Liver (tissue), 9 donors: ENCODE results near the gene CHODL. TPM values are rescaled to one million over a fixed set of nuclear protein-coding genes. Genes with fewer than 3 reads are reported as not detected.

Source experiments
- DNase-seq: peaks from one replicate; pipeline ENCODE4 v3.0.0-alpha.2; 2017; ENCODE audit warnings: low spot score
- H3K27ac ChIP-seq, 2 donors: one replicate each; pipeline ENCODE4 v1.7.0; 2013; ENCODE audit warnings: inconsistent platforms in 2 of 2, low read length in 2 of 2, control low read depth in 1 of 2, low read depth in 1 of 2, mild to moderate bottlenecking in 1 of 2
- H3K27me3 ChIP-seq, 4 donors: one replicate each; pipeline versions ENCODE4 v1.6.1 to v1.7.0; 2013; ENCODE audit warnings: low read length in 3 of 4, inconsistent platforms in 1 of 4, mild to moderate bottlenecking in 1 of 4, moderate library complexity in 1 of 4; ENCODE audit not compliant: control insufficient read depth in 4 of 4, insufficient read depth in 4 of 4
- H3K36me3 ChIP-seq, 4 donors: one replicate each; pipeline versions ENCODE4 v1.6.1 to v1.7.0; 2013; ENCODE audit warnings: low read length in 3 of 4, mild to moderate bottlenecking in 3 of 4, low read depth in 1 of 4, moderate library complexity in 1 of 4; ENCODE audit not compliant: control insufficient read depth in 4 of 4, insufficient read depth in 3 of 4
- H3K4me1 ChIP-seq, 4 donors: one replicate each; pipeline versions ENCODE4 v1.6.1 to v1.7.0; 2013; ENCODE audit warnings: low read length in 3 of 4, mild to moderate bottlenecking in 3 of 4, moderate library complexity in 1 of 4; ENCODE audit not compliant: control insufficient read depth in 4 of 4, insufficient read depth in 4 of 4
- H3K4me3 ChIP-seq, 3 donors: one replicate each; pipeline versions ENCODE4 v1.6.1 to v1.7.0; 2013; ENCODE audit warnings: low read length in 3 of 3, control low read depth in 1 of 3, low read depth in 1 of 3, mild to moderate bottlenecking in 1 of 3
- H3K9ac ChIP-seq, 2 donors: one replicate each; pipeline ENCODE4 v1.7.0; 2013; ENCODE audit warnings: low read length in 2 of 2, mild to moderate bottlenecking in 2 of 2, moderate library complexity in 2 of 2, control low read depth in 1 of 2, low read depth in 1 of 2
- H3K9me3 ChIP-seq, 4 donors: one replicate each; pipeline versions ENCODE4 v1.6.1 to v1.7.0; 2013; ENCODE audit warnings: low read length in 3 of 4; ENCODE audit not compliant: control insufficient read depth in 4 of 4
- ATF3 ChIP-seq: IDR thresholded peaks from 2 replicates; pipeline ENCODE4 v1.6.1; 2016; ENCODE audit warnings: antibody characterized with exemption
- CTCF ChIP-seq: fragments of 150-350 bp; IDR thresholded peaks from 2 replicates; pipeline ENCODE4 v1.5.1; 2017; ENCODE audit warnings: improper control_type of control experiment, low read depth, low read length; ENCODE audit not compliant: missing input control
- EGR1 ChIP-seq, 2 donors: IDR thresholded peaks; 2 replicates each; pipeline ENCODE4 v1.6.1; 2016 to 2018; ENCODE audit warnings: antibody characterized with exemption in 2 of 2, low read depth in 2 of 2
- FOXA1 ChIP-seq: IDR thresholded peaks from 2 replicates; pipeline ENCODE4 v1.6.1; 2016; ENCODE audit warnings: antibody characterized with exemption
- GABPA ChIP-seq, 2 donors: IDR thresholded peaks in 1 of 2; conservative IDR thresholded peaks in 1 of 2; 2 replicates each; pipeline ENCODE4 v1.6.1; 2016; ENCODE audit warnings: antibody characterized with exemption in 2 of 2, mild to moderate bottlenecking in 1 of 2, moderate library complexity in 1 of 2
- HNF4A ChIP-seq, 2 donors: conservative IDR thresholded peaks; 2 replicates each; pipeline ENCODE4 v1.6.1; 2016; ENCODE audit warnings: antibody characterized with exemption in 2 of 2, mild to moderate bottlenecking in 2 of 2
- HNF4G ChIP-seq: IDR thresholded peaks from 2 replicates; pipeline ENCODE4 v1.6.1; 2016; ENCODE audit warnings: antibody characterized with exemption
- MAX ChIP-seq: IDR thresholded peaks from 2 replicates; pipeline ENCODE4 v1.6.1; 2016; ENCODE audit warnings: antibody characterized with exemption
- NR2F2 ChIP-seq: IDR thresholded peaks from 2 replicates; pipeline ENCODE4 v1.6.1; 2016; ENCODE audit warnings: antibody characterized with exemption
- RAD21 ChIP-seq, 2 donors: IDR thresholded peaks; 2 replicates each; pipeline ENCODE4 v1.6.1; 2016; ENCODE audit warnings: antibody characterized with exemption in 2 of 2, mild to moderate bottlenecking in 2 of 2
- REST ChIP-seq: IDR thresholded peaks from 2 replicates; pipeline ENCODE4 v1.6.1; 2016; ENCODE audit warnings: antibody characterized with exemption, mild to moderate bottlenecking
- RXRA ChIP-seq, 2 donors: IDR thresholded peaks; 2 replicates each; pipeline ENCODE4 v1.6.1; 2017 to 2018; ENCODE audit warnings: antibody characterized with exemption in 2 of 2, mild to moderate bottlenecking in 1 of 2
- TAF1 ChIP-seq: conservative IDR thresholded peaks from 2 replicates; pipeline ENCODE4 v1.6.1; 2016; ENCODE audit warnings: antibody characterized with exemption, mild to moderate bottlenecking
- YY1 ChIP-seq: IDR thresholded peaks from 2 replicates; pipeline ENCODE4 v1.6.1; 2016; ENCODE audit warnings: antibody characterized with exemption, mild to moderate bottlenecking
- ZBTB33 ChIP-seq: IDR thresholded peaks from 2 replicates; pipeline ENCODE4 v1.6.1; 2016; ENCODE audit warnings: antibody characterized with exemption
- WGBS: extraction: QIAGEN DNeasy Blood & Tissue Kit; methylation state at CpG from one replicate; pipeline ENCODE4 v1.1.7; 2013; 5-methylcytosine and 5-hydroxymethylcytosine counted together
- polyA plus RNA-seq, 2 donors: library from polyadenylated mRNA; stranded (reverse) in 1 of 2; unstranded in 1 of 2; fragments of 200-250 nt in 1 of 2; fragments of >200 nt in 1 of 2; fragmentation: Nextera tagmentation in 1 of 2; extraction: Ambion mirVana in 1 of 2; gene quantifications; one replicate each; pipeline versions ENCODE4 v1.2.1 to v1.2.3, GENCODE V29; 2013 to 2015
- total RNA-seq, 2 donors: library from RNA; depleted of rRNA; stranded (reverse); fragments of >200 nt; gene quantifications; one replicate each; pipeline ENCODE4 v1.2.3, GENCODE V29; 2014
- donor health status: healthy.
- donor health status: healthy.
- donor health status: healthy.
- donor health status: healthy.
- donor health status: healthy.

Gene CHODL
- total and polyA plus RNA-seq, 4 donors = 0.22 TPM; not detected in 3

GRCh38 chr21:18204931-18205330 is 39.7 kb upstream of the CHODL start:
- TF ChIP-seq RAD21 (IDR thresholded peaks at IDR 0.05) = peak; percentile 9 to 31
- no peak for TF ChIP-seq MAX
- H3K4me3 ChIP-seq = no peak overlapping the region
- no peak overlapping the region for H3K27ac ChIP-seq
- no peaks in the 10 kb centered on the region for H3K27me3 ChIP-seq
- no peaks in the 10 kb centered on the region for H3K9me3 ChIP-seq
- H3K4me1 ChIP-seq = no peaks in the 10 kb centered on the region
- DNase-seq = no peak
- no peak overlapping the region for H3K9ac ChIP-seq
- 83% methylated on average over 1 of the region's 1 CpG for WGBS
- no peaks in the 10 kb centered on the region for H3K36me3 ChIP-seq

- 30% methylated on average over 1 of the region's 1 CpG for WGBS
- Histone ChIP-seq H3K4me1 (no peaks in the 10 kb centered on the region), H3K27me3 (no peaks in the 10 kb centered on the region), H3K4me3 (no peak overlapping the region), H3K27ac (no peak overlapping the region), H3K9ac (no peak overlapping the region), H3K36me3 (no peaks in the 10 kb centered on the region), H3K9me3 (peaks cover 0 to 5% (median 1%) of the 10 kb centered on the region in 4 donors)
- TF ChIP-seq YY1 (no peak), ATF3 (no peak), CTCF (no peak), ZBTB33 (no peak), NR2F2 (no peak), FOXA1 (no peak), RXRA (IDR thresholded peaks at IDR 0.05) (no peak), EGR1 (IDR thresholded peaks at IDR 0.05; ENCODE audit: low read depth in 2 of 2) (no peak), GABPA (IDR thresholded peaks at IDR 0.05 in 1 of 2, conservative IDR thresholded peaks at IDR 0.05 in 1 of 2) (no peak), HNF4G (no peak), TAF1 (no peak), REST (no peak), HNF4A (conservative IDR thresholded peaks at IDR 0.05) (no peak)
- DNase-seq = no peak
Measured at GRCh38 chr21:18218331-18218730, 26.3 kb upstream of the CHODL start.
